Epidermal melanocyte (primary cell): ENCODE measurements around the gene RANBP10.
"Not testable (repeated sequence)": the region's sequence is repeated elsewhere in the genome, so short reads cannot be mapped to it uniquely, and the experiment has no call there.

Source experiments
- DNase-seq: peaks from one replicate; pipeline ENCODE4 v3.0.0; 2011; ENCODE audit warnings: low spot score; ENCODE audit not compliant: insufficient read length

RANBP10 gene

DNA sequence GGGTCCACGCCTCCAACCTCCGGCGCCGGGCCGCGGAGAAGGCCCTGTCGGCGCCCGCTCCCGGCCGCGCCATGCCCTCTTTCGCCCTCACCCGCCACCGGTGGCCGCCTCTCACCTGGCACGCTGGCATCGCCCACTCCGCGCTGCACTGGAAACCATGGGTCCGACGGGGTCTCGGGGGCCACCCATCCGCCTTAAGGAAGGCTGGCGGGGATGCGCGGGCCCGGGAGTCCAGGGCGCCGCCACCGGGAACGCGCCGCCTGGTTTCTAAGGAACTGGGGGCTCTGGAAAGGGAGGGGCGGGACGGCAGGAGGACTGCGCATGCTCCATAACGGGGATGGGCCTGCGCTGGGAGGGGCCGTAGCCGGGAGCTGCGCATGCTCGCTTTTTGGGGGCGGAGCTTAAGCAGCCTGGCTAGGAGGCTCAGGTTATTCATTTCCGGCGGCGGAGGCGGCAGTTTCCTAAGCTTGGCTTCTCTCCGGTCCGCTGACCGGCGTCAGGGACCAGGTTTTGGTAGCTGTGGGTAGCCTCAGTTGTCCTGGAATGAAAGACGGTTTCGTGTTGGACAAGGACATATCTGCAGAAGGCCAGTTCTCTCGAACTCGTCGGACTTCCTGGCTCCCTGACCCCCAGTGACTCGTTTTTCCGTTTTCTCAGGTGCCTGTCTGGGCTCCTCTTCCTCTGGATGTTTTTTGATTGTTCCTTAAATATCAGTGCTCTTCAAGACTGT lies 87.1 kb downstream of the RANBP10 start, which contains the start of gene GFOD2:
Gene GFOD2 (minus strand): TSS at position 269 of the 730 bp plus-strand sequence. CDS start 33,601 bp downstream, outside the sequence.
- DNase-seq: peak; percentile 100

DNA sequence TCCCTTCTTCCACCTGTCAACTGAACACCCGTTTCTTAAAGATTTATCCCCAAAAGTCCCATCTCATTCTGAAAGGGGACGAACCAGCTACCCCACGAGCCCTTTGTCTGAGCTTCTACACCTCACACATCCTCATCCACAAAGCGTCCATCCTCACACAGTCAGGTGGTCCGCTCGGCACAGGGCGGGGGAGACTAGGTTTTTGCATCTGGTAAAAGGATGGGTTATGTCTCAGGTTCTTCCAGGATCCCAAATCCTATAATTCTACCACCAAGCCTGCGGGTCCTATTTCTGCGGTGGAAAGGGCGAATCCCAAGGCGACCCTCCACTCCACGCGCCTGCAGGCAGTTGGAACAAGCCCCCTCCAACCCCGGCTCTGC lies 87.7 kb downstream of the RANBP10 start:
- DNase-seq: no peak

DNA sequence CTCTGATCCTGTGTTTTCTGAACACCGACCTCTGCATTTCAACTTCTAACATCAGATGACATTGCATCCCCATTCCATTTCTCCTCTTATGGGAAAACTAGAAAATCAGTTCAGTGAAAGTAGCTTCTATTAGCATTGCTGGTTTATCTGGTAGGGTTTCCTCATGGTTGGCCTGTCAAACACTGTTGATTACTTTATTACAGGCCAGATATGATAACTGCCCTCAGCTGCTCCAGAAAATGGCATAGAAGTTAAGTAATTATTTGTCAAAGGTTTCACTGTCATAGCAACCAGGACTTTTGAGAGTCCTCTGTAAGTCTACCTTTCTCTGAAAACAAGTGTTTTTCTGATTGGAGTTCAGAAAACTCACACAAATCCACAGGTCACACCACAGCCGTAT lies 90.3 kb downstream of the RANBP10 start:
- DNase-seq: no peak

DNA sequence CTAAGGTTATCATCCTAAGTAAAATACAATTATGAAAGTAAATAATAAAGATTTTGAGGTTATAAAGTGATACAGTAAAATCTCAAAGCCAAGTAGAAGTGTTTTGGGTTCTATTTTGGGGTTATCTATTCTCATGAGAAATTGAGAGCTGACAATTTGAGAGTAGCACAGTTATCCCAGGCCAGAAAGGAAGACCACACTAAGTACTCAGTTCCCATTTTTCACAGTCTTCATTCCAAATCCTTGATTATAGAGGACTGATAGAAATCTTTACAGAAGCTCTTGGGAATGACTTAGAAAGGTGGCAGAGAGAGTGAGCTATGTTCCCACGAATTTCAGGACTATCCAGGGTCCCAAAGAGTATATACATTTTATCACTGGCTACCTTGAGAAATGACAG lies 91.8 kb downstream of the RANBP10 start:
- DNase-seq: no peak

DNA sequence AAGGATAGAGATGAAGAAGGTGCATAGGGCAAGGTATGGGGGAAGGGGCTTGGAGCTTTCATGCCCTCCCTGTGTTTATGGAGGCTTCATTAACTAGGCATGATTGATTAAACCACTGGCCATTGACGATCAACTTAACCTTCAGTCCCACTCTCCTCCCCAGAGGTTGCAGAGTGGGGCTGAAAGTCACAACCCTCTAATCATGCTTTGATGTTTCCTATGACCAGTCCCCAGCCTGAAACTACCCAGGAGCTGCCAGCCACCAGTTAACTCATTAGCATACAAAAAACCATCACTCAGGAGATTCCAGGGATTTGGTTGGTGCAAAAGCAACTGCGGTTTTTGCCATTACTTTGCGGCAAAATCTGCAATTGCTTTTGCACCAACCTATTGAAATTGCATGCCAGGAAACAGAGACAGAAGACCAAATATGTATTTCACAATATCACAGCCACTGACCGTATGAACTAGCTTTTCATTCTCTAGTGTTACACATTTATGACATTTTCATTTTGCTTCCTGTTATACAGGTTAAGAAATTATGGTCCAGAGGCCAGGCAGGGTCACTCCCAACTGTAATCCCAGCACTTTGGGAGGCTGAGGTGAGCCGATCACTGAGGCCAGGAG lies 92.6 kb downstream of the RANBP10 start:
- DNase-seq: no peak

DNA sequence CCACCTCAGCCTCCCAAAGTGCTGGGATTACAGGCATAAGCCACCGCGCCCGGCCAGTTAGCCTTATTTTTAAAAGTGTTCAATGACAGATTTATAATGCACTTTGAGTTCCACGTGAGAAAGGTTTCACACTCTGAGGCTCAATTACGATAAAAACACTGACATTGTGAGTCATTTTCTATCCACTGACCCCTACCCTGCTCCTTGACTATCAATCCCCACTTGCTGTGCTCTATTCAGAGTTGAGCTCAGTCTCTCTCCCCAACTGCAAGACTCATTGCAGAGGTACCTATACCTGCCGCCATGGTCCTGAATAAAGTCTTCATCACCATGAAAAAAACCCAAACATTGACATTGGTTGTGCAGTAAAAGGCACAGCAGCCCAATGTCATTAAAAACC lies 95.8 kb downstream of the RANBP10 start:
- DNase-seq: no peak

DNA sequence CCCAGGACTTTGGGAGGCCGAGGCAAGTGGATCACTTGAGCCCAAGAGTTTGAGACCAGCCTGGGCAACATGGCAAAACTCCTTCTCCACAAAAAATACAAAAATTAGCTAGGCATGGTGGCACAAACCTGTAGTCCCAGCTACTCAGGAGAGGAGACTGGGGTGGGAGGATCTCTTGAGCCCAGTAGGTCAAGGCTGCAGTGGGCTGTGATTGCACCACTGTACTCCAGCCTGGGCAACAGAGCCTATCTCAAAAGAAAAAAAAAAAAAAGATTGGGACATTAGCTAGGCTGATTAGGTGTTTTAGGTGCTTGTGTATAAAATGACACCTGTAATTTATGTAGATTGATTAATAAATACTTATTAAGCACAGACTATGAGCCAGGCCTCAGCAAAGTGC lies 97.3 kb downstream of the RANBP10 start:
- DNase-seq: no peak

DNA sequence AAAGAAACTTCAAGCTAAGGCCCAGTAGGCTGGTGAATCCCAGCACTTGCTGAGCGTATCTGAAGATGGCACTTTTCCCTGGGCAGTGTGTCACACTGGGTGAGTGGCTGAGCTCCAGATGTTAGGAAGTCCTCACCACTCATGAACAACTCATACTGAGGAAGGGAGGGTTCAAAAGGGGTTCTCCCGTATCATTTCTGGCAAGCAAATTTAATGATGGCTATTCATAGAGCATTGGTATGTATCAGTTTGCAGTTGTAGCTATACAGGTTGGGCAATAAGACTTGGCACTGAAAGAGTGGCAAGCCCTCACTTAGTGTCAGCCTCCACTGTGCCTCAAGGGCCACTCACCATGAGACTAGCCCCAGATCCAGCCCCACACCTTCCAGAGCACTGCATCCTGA lies 98.0 kb downstream of the RANBP10 start:
- no peak for DNase-seq

DNA sequence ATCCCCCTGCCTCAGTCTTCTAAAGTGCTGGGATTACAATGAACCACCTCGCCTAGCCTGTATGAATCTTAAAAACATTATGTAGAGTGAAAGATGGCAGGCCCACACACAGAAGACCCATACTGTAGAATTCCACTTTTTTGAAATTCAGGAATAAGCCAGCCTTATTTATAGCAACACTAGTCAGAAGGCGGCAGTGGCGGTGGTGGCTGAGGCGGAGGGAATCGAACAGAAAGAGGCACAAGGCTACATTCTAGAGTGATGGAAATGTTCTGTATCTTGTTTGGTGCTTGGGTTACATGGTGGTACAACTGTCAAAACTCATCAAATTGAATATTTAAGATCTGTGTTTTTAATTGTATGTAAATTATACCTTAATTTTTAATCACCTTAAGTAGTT lies 98.6 kb downstream of the RANBP10 start:
- no peak for DNase-seq

DNA sequence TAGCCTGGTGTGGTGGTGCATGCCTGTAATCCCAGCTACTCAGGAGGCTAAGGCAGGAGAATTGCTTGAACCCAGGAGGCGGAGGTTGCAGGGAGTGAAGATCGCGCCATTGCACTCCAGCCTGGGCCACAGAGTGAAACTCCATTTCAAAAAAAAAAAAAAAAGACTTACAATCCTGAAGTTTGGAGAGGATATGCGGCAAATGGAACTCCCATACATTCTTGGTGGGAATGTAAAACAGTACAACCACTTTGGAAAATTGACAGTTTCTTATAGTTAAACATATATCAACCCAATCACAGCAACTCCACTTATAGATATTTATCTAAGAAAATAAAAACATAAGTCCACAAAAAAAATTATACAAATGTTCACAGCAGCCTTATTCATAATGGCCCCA lies 99.2 kb downstream of the RANBP10 start:
- no peak for DNase-seq

DNA sequence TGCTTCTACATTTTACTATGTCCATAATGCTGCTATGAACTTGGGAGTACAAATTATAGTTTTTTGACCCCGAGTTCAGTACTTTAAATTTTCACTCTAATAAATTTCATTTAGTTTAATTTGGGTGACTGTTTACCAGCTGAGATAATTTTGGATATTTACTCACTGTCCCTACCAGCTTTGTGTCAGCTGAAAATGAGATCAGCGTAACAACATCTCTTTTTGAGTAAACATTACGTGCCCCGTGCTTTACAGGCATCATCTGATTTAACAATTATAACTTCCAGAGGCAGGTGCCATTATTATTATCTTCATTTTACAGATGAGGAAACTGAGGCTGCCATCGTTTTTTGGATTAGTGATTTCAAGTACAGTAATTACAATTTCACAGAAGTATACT lies 102.2 kb downstream of the RANBP10 start:
- DNase-seq: no peak

DNA sequence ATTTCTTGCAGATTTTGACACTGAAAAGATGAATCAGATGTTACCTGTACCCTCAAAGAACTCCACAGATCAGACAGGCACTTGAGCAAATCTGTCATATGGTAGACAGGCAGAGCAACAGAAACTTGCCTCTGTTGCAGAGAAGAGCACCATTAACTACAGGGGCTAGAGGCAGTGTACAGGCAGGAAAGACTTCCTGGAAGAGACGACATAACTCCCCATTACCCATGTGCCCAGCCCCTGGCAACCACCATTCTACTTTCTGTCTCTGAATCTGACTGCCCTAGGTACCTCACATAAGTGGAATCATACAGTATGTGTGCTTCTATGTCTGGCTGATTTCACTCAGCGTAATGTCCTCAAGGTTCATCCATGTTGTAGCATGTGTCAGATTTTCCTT lies 102.7 kb downstream of the RANBP10 start:
- no peak for DNase-seq

DNA sequence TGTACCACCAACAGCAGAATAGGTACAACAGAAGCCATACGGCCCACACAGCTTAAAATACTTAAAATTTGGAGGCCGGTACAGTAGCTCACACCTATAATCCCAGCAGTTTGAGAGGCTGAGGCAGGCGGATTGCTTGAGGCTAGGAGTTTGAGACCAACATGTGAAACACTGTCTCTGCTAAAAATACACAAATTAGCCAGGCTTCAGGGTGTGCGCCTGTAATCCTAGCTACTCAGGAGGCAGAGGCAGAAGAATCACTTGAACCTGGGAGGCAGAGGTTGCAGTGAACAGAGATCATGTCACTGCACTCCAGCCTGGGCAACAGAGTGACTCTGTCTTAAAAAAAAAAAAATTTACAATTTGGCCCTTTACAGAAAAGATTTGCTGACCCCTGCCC lies 104.2 kb downstream of the RANBP10 start:
- no peak for DNase-seq

DNA sequence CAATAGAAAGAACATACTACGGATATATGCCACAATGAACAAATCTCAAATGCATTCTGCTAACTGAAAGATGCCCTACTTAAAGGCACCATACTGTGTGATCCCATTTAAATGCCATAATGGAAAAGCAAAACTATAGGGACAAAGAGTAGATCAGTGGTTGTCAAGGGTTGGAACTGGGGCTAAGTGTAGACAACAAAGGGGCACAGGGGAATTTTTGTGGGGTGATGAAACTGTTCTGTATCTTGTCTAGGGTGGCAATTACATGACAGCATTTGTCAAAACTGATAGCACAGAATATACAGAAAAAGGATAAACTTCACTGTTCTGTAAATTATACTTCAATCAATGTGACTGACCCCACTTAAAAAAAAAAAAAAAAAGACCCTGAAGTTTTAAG lies 104.9 kb downstream of the RANBP10 start:
- no peak for DNase-seq

DNA sequence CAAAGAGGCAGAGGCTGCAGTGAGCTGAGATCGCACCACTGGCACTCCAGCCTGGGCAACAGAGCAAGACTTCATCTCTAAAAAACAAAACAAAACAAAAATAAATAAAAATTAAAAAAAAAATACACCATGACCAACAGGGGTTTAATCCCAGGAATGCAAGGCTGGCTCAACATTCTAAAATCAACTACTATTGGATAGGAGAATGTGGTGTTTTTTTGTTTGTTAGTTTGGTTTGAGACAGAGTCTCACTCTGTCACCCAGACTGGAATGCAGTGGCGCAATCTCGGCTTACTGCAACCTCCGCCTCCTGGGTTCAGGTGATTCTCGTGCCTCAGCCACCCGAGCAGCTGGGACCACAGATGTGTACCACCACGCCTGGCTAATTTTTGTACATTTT lies 107.1 kb downstream of the RANBP10 start:
- DNase-seq: no peak

DNA sequence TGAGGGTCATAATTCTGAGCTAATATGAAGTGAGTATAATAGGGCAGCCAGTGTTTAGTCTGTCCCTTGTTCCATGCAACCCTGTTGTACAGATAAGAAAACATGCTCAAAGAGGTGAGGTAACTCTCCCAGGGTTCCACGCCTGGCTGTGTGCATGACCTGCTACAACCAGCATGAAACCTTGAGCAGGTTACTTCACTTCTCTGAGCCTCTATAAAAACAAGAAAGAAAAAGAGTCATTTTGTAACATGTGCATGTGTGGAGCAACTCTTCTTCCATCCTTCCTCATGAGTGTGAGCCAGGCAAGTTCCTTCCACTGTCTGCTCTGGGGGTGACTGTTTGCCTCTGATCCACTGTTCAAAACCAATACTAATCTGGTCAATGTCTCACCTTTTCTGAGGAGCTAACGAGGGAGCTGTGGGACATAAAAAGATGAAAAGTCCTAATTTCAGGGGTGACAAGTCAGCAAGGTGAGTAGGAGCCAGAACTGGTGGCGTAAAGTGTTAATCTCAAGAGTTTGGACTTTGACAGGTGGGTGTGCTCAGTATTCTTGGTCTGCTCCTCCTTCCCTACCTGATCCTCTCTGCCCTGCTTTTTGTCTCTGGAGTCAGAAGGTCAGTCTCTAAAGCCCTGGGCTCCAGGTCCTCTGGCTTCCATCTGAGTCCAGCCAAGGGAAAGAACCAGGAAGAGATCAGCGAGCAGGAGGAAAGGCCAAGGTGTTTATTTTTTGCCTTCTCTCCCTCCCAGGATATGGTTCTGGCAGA lies 108.8 kb downstream of the RANBP10 start:
- DNase-seq: no peak

DNA sequence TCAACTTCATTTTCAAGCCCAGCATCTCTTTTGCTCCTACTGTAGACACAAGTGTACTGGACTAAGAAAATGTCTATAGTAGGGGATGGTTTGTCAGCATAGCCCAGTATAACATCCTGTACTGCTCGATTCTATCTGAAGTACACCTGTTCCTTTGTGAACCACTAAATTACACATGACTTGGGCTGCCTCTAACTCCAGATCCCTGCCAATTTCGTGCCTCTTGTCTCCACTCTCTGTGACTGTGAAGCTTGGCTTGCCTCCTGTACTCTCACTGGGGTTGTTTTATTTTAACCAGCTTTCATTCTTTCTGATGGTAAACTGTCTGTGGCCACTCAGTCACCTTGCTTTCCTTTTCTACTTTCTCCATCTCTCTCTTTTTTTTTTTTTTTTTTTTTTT lies 111.7 kb downstream of the RANBP10 start:
- DNase-seq: no peak

DNA sequence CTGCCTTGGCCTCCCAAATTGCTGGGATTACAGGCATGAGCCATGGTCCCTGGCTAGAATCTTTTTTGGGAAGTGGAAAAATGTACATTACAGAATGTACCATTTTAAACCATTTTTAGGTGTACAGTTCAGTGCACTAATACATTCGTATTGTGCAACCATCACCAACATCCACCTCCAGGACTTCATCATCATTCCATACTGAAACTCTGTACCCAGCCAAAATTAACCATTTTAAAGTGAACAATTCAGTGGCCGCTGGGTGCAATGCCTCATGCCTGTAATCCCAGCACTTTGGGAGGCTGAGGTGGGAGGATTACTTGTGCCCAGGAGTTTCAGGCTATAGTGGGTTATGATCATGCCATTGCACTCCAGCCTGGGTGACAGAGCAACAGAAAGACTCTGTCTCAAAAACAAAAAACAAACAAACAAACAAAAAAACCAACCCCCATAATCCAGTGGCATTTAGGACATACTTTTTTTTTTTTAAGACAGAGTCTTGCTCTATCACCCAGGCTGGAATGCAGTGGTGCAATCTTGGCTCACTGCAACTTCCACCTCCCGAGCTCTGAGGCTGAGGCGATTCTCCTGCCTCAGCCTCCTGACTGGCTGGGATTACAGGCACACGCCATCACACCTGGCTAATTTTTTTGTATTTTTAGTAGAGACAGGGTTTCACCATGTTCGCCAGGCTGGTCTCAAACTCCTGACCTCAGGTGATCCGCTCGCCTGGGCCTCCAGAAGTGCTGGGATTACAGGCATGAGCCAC lies 112.7 kb downstream of the RANBP10 start:
- DNase-seq: not testable (repeated sequence)

DNA sequence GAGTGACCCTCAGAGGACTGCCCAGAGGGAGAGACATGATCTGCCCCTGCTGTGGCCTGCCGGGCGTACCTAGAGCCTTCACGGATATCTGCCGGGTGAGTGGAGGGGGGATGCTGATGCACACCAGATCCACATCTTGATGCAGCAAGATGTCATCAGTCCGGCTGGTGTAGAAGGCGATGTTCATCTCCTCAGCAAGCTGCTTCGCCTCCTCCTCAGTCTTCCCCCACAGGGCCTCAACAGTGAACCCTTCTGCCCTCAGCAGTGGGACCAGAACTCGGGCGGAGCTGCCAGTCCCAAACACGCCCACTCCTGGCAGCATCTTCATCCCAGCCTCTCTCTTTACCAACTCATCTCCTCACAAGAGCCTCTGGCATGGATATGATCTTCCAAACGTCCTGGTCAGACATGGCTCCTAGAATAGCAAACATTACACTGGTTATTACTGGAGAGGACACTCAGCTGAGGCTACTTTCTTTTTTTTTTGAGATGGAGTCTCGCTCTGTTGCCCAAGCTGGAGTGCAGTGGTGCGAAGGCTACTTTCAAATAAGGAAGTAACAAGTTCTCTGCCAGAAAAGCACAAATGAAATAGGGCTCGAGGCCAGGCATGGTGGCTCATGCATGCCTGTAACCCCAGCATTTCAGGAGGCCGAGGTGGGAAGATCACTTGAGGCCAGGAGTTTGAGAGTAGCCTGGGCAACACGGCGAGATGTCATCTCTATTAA lies 120.8 kb downstream of the RANBP10 start:
- no peak for DNase-seq

DNA sequence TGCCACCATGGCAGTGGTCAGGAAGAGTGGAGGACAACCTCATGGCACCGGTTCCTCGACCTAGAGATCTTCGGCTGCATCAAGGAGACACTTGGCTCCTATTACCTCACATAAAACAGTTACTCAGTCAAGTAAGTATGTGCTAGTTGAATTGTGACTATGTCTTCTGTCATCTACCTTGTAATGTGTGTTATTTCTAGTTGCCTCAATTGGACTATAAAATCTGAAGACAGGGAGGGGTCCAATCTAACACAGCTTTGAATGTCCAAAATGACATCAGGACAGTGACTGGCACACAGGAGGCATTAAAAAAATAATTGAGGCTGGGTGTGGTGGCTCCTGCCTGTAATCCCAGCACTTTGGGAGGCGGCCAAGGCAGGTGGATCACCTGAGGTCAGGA lies 122.6 kb downstream of the RANBP10 start:
- DNase-seq: no peak
